Kidney epithelial cell (primary cell): ENCODE results near the gene MT1M. TPM values are rescaled to one million over a fixed set of nuclear protein-coding genes. Genes with fewer than 3 reads are reported as not detected.
"Not testable (repeated sequence)": the region's sequence is repeated elsewhere in the genome, so short reads cannot be mapped to it uniquely, and the experiment has no call there.

Experiments used
- DNase-seq: peaks from one replicate; pipeline ENCODE4 v3.0.0-alpha.2; 2010; ENCODE audit warnings: low read depth
- H3K27me3 ChIP-seq: 2 replicates; pipeline ENCODE4 v1.6.0; 2011; ENCODE audit warnings: low read length; ENCODE audit not compliant: control insufficient read depth, insufficient read depth
- H3K36me3 ChIP-seq: 2 replicates; pipeline ENCODE4 v1.5.1; 2011; ENCODE audit warnings: low read length; ENCODE audit not compliant: control insufficient read depth, insufficient read depth
- H3K4me3 ChIP-seq: 2 replicates; pipeline ENCODE4 v1.5.1; 2011; ENCODE audit warnings: low read depth, mild to moderate bottlenecking, control low read depth, low read length
- CTCF ChIP-seq: IDR thresholded peaks from 2 replicates; pipeline ENCODE4 v1.5.1; 2011; ENCODE audit warnings: mild to moderate bottlenecking, moderate library complexity, low read length, control low read depth, inconsistent platforms; ENCODE audit not compliant: insufficient read depth, poor library complexity, severe bottlenecking
- total RNA-seq: library from RNA; depleted of rRNA; stranded (reverse); fragments of >200 nt; gene quantifications from 2 replicates; pipeline ENCODE4 v1.2.3, GENCODE V29; 2015

MT1M gene
- total RNA-seq, 1 donor from 2014 or later: 1.9 TPM

DNA sequence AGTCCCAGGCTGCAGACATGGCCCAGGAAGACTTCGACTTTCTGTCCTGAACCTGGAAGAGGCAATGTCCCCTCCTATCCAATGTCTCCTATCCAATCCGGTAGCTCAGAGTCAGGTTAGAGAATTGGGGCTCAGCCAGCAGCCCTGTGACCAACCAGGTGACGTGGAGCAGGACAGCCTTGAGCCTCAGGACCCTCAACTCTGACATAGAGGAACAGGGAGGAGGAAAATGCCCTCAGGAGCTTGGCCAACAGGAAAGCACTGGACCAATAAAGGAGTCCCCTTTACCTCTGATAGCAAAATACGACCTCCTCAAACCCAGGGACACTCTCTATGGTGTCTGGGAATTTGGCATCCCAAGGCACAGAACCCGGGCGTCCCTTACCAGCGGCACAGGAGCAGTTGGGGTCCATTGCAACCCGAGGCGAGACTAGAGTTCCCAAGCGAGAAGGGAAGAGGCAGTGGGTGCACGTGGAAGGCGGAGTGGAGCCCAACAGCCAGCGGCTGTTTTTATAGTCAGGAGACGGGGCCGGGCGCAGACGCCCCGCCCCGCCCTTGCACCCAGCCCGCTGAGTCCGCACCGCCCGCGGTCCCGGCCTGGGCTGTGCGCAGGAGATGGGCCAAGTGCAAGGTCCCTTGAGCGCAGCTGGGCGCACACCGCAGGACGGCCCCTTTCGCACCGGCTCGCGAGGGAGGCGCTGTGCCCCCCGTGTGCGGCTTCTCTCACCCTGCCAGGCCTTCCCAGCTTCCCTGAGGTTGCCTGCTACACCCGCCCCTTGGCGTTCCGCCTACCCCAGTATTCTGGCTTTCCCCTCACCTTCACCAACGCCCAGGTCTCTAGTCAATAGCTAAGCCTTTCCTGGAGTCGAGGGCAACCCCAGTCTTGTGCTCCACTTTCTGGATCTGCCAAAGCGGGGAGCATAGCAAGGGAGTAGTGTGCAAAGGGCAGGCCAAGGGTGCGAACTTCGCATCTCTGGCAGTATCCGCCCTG lies 35.4 kb downstream of the MT1M start, which contains the start of gene MT1G:
Gene MT1G (minus strand): TSS at position 485 of the 991 bp plus-strand sequence. CDS start 72 bp downstream, at position 413.
- TF ChIP-seq CTCF: no peak
- no peak for DNase-seq
- Histone ChIP-seq H3K27me3 (peaks cover 52% of the 10 kb centered on the region), H3K36me3 (no peaks in the 10 kb centered on the region), H3K4me3 (no peak within 1 kb of the TSS)

- Histone ChIP-seq H3K4me3 (no peak within 1 kb of the TSS), H3K27me3 (peaks cover 46% of the 10 kb centered on the region)
- DNase-seq: no peak
These were observed 36.8 kb downstream of the MT1M start, which contains the start of gene MT1H for GRCh38 chr16:56669005-56669839. TSS of gene MT1H (plus strand) at chr16:56669814. CDS start at chr16:56669885, 71 bp downstream.

GRCh38 chr16:56669840-56670619 lies 37.6 kb downstream of the MT1M start:
- TF ChIP-seq CTCF: no peak
- no peak for DNase-seq
- H3K36me3 ChIP-seq: no peaks in the 10 kb centered on the region
- H3K27me3 ChIP-seq: peaks cover 43% of the 10 kb centered on the region
- no peak overlapping the region for H3K4me3 ChIP-seq

More at GRCh38 chr16:56669005-56669839, 36.8 kb downstream of the MT1M start, which contains the start of gene MT1H:
- H3K36me3 ChIP-seq: no peaks in the 10 kb centered on the region
- TF ChIP-seq CTCF: no peak

GRCh38 chr16:56670620-56670934 lies 38.1 kb downstream of the MT1M start:
- no peak for TF ChIP-seq CTCF
- Histone ChIP-seq H3K27me3 (peaks cover 45% of the 10 kb centered on the region), H3K36me3 (no peaks in the 10 kb centered on the region), H3K4me3 (no peak overlapping the region)
- no peak for DNase-seq

- DNase-seq, H3K36me3 ChIP-seq, H3K4me3 ChIP-seq: not testable (repeated sequence)
- H3K27me3 ChIP-seq: peaks cover 50% of the 10 kb centered on the region
These were observed 39.2 kb downstream of the MT1M start for GRCh38 chr16:56671691-56672090.

- not testable (repeated sequence) for H3K4me3 ChIP-seq, H3K36me3 ChIP-seq, DNase-seq
- H3K27me3 ChIP-seq: peaks cover 50% of the 10 kb centered on the region
These were observed 39.7 kb downstream of the MT1M start for GRCh38 chr16:56672171-56672570.
